Measurements from ENCODE around the gene UNC80. TPM values are rescaled to one million over a fixed set of nuclear protein-coding genes. Genes with fewer than 3 reads are reported as not detected.

Gene UNC80
- total and polyA plus RNA-seq, 2 donors (not counting 1 experiment from before 2014, with no cell fraction given) = not detected

GRCh38 chr2:209808521-209808920, 36.9 kb downstream of the UNC80 start:
- H3K79me2 ChIP-seq (ENCODE audit: control insufficient read depth, insufficient read depth, low read length) = no peaks in the 10 kb centered on the region
- H3K36me3 ChIP-seq (replicated peaks in 1 of 2; ENCODE audit: control extremely low read depth in 1 of 2, control insufficient read depth in 1 of 2, extremely low read depth in 1 of 2, insufficient read depth in 2 of 2, low read length in 1 of 2) = no peaks in the 10 kb centered on the region
- TF ChIP-seq EZH2 (IDR thresholded peaks at IDR 0.05; ENCODE audit: borderline replicate concordance, insufficient read depth, low read depth, low read length, poor library complexity, severe bottlenecking) (no peak), CTCF (IDR thresholded peaks at IDR 0.05) (no peak)
- POLR2A ChIA-PET = no interaction called here
- H3K9me3 ChIP-seq (ENCODE audit: control extremely low read depth in 1 of 3, control insufficient read depth in 2 of 3, insufficient read depth in 1 of 3, low read length in 2 of 3) = peaks cover 0 to 16% (median 0%) of the 10 kb centered on the region in 3 donors
- no peaks in the 10 kb centered on the region for H3K4me1 ChIP-seq (ENCODE audit: control insufficient read depth in 2 of 2, insufficient read depth in 2 of 2, low read length in 2 of 2)
- intact Hi-C loops (cut with micrococcal nuclease) = no loop called here
- no peak overlapping the region for H3K27ac ChIP-seq (ENCODE audit: low read length in 2 of 2)
- H3K4me3 ChIP-seq (ENCODE audit: control extremely low read depth in 1 of 5, extremely low read depth in 1 of 5, insufficient read depth in 1 of 5, low read depth in 2 of 5, low read length in 4 of 5) = no peak overlapping the region
- H4K20me1 ChIP-seq (ENCODE audit: control insufficient read depth, insufficient read depth, low read length, poor library complexity, severe bottlenecking) = no peaks in the 10 kb centered on the region
- H3K27me3 ChIP-seq (replicated peaks in 1 of 4; ENCODE audit: control extremely low read depth in 1 of 4, control insufficient read depth in 3 of 4, insufficient read depth in 4 of 4, low read length in 3 of 4) = no peaks in the 10 kb centered on the region
- no peak for ATAC-seq (ENCODE audit: low read depth)
- CTCF ChIA-PET = no interaction called here
- WGBS (ENCODE audit: insufficient coverage) = 96% methylated on average over 21 of the region's 24 CpGs
- Mint-ChIP-seq H3K4me1 (no peaks in the 10 kb centered on the region), H3K27me3 (peaks cover 3% of the 10 kb centered on the region), H3K4me3 (no peak overlapping the region), H3K27ac (no peak overlapping the region), H3K9me3 (ENCODE audit: insufficient read depth) (no peaks in the 10 kb centered on the region)
- no peak for DNase-seq
- H3K9ac ChIP-seq (ENCODE audit: low read length) = no peak overlapping the region
- H3K4me2 ChIP-seq (replicated peaks; ENCODE audit: low read depth, low read length, poor library complexity, severe bottlenecking) = no peak overlapping the region
- no peak overlapping the region for H2AFZ ChIP-seq (ENCODE audit: insufficient read depth, low read depth, low read length, poor library complexity, severe bottlenecking)

DNA sequence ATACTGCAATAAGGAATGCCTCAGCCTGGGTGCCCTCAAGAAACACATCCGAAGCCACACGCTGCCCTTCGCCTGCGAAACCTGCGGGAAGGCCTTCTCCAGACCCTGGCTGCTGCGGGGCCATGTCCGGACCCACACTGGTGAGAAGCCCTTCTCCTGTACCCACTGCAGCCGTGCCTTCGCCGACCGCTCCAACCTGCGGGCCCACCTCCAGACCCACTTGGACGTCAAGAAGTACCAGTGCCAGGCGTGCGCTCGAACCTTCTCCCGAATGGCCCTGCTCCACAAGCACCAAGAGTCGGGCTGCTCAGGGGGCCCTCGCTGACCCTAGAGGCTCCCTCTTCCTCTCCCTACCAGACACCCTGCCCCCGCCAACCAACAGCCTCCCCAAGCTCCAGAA, 37.6 kb downstream of the UNC80 start:
- DNase-seq (no peak), ATAC-seq (ENCODE audit: low read depth) (no peak)
- CTCF ChIA-PET = no interaction called here
- Mint-ChIP-seq H3K27me3 (no peaks in the 10 kb centered on the region), H3K27ac (no peak overlapping the region), H3K4me3 (no peak overlapping the region), H3K4me1 (no peaks in the 10 kb centered on the region), H3K9me3 (ENCODE audit: insufficient read depth) (no peaks in the 10 kb centered on the region)
- no peak overlapping the region for H2AFZ ChIP-seq (ENCODE audit: insufficient read depth, low read depth, low read length, poor library complexity, severe bottlenecking)
- H3K79me2 ChIP-seq (ENCODE audit: control insufficient read depth, insufficient read depth, low read length) = no peaks in the 10 kb centered on the region
- no peaks in the 10 kb centered on the region for H3K4me1 ChIP-seq (ENCODE audit: control insufficient read depth in 2 of 2, insufficient read depth in 2 of 2, low read length in 2 of 2)
- no peaks in the 10 kb centered on the region for H4K20me1 ChIP-seq (ENCODE audit: control insufficient read depth, insufficient read depth, low read length, poor library complexity, severe bottlenecking)
- no peak overlapping the region for H3K27ac ChIP-seq (ENCODE audit: low read length in 2 of 2)
- POLR2A ChIA-PET = no interaction called here
- H3K4me3 ChIP-seq (ENCODE audit: control extremely low read depth in 1 of 5, extremely low read depth in 1 of 5, insufficient read depth in 1 of 5, low read depth in 2 of 5, low read length in 4 of 5) = no peak overlapping the region
- peaks cover 0 to 16% (median 0%) of the 10 kb centered on the region in 3 donors for H3K9me3 ChIP-seq (ENCODE audit: control extremely low read depth in 1 of 3, control insufficient read depth in 2 of 3, insufficient read depth in 1 of 3, low read length in 2 of 3)
- intact Hi-C loops (cut with micrococcal nuclease) = no loop called here
- WGBS (ENCODE audit: insufficient coverage) = 93% methylated on average over 20 of the region's 20 CpGs
- no peaks in the 10 kb centered on the region for H3K36me3 ChIP-seq (replicated peaks in 1 of 2; ENCODE audit: control extremely low read depth in 1 of 2, control insufficient read depth in 1 of 2, extremely low read depth in 1 of 2, insufficient read depth in 2 of 2, low read length in 1 of 2)
- no peak for TF ChIP-seq CTCF (IDR thresholded peaks at IDR 0.05)
- TF ChIP-seq EZH2 (IDR thresholded peaks at IDR 0.05; ENCODE audit: borderline replicate concordance, insufficient read depth, low read depth, low read length, poor library complexity, severe bottlenecking) = no peak
- H3K9ac ChIP-seq (ENCODE audit: low read length) = no peak overlapping the region
- no peak overlapping the region for H3K4me2 ChIP-seq (replicated peaks; ENCODE audit: low read depth, low read length, poor library complexity, severe bottlenecking)
- H3K27me3 ChIP-seq (replicated peaks in 1 of 4; ENCODE audit: control extremely low read depth in 1 of 4, control insufficient read depth in 3 of 4, insufficient read depth in 4 of 4, low read length in 3 of 4) = no peaks in the 10 kb centered on the region

Measured in B cell (primary cell).